ENCODE measurements around the gene PLXNB2.
"Not testable (repeated sequence)": the region's sequence is repeated elsewhere in the genome, so short reads cannot be mapped to it uniquely, and the experiment has no call there.

The PLXNB2 gene

GRCh38 chr22:50278956-50279619, 28.4 kb downstream of the PLXNB2 start:
- DNase-seq, result no peak

- DNase-seq, result no peak
Measured at GRCh38 chr22:50278461-50278860, 29.0 kb downstream of the PLXNB2 start.

GRCh38 chr22:50277761-50278160, 29.7 kb downstream of the PLXNB2 start:
- no peak for DNase-seq

- DNase-seq, result peak; percentile 87
Measured at GRCh38 chr22:50276143-50276542, 31.3 kb downstream of the PLXNB2 start.

GRCh38 chr22:50275181-50276055, 32.0 kb downstream of the PLXNB2 start:
- DNase-seq, result no peak

- no peak for DNase-seq
Measured at GRCh38 chr22:50274771-50275170, 32.7 kb downstream of the PLXNB2 start.

GRCh38 chr22:50274311-50274710, 33.1 kb downstream of the PLXNB2 start:
- peak; percentile 38 for DNase-seq

GRCh38 chr22:50273781-50274180, 33.7 kb downstream of the PLXNB2 start:
- not testable (repeated sequence) for DNase-seq

- DNase-seq, result not testable (repeated sequence)
Measured at GRCh38 chr22:50273352-50273751, 34.1 kb downstream of the PLXNB2 start.

GRCh38 chr22:50272044-50272802, 35.2 kb downstream of the PLXNB2 start:
- DNase-seq, result no peak

- peak; percentile 46 for DNase-seq
Measured at GRCh38 chr22:50271519-50271970, 35.9 kb downstream of the PLXNB2 start.

- DNase-seq, result peak; percentile 18
Measured at GRCh38 chr22:50270666-50271394, 36.6 kb downstream of the PLXNB2 start.

- DNase-seq, result peak; percentile 32
Measured at GRCh38 chr22:50269970-50270665, 37.3 kb downstream of the PLXNB2 start, which contains the start of gene MAPK11. TSS of gene MAPK11 (minus strand) at chr22:50270380. CDS start at chr22:50270292, 88 bp downstream.

GRCh38 chr22:50269573-50269969, 37.9 kb downstream of the PLXNB2 start:
- DNase-seq, result no peak

- DNase-seq, result peak; percentile 22
Measured at GRCh38 chr22:50268655-50269113, 38.8 kb downstream of the PLXNB2 start.

- peak; percentile 29 for DNase-seq
Measured at GRCh38 chr22:50267591-50268390, 39.7 kb downstream of the PLXNB2 start.

- no peak for DNase-seq
Measured at GRCh38 chr22:50266994-50267393, 40.5 kb downstream of the PLXNB2 start.

GRCh38 chr22:50264946-50265669, 42.3 kb downstream of the PLXNB2 start:
- no peak for DNase-seq

- DNase-seq, result no peak
Measured at GRCh38 chr22:50264104-50264745, 43.2 kb downstream of the PLXNB2 start.

All from midbrain (tissue), 1 donor.